RPMI7951 (cell line): Measurements from ENCODE around the gene PMFBP1. TPM values are rescaled to one million over a fixed set of nuclear protein-coding genes. Genes with fewer than 3 reads are reported as not detected.

Source experiments
- DNase-seq: peaks from one replicate; pipeline ENCODE4 v3.0.0-alpha.2; 2012; ENCODE audit warnings: low read depth
- total RNA-seq: library from RNA; depleted of rRNA; stranded (reverse); fragments of >200 nt; shearing (Covaris generic); gene quantifications from 2 replicates; pipeline ENCODE4 v1.2.3, GENCODE V29; 2014

PMFBP1 gene
- total RNA-seq, 1 experiment from 2014 or later = 1.8 TPM

GRCh38 chr16:72129976-72130656 lies 41.8 kb downstream of the PMFBP1 start:
- no peak for DNase-seq

GRCh38 chr16:72128701-72129100 lies 43.3 kb downstream of the PMFBP1 start:
- no peak for DNase-seq

- no peak for DNase-seq
Observed at GRCh38 chr16:72126429-72126765, 45.6 kb downstream of the PMFBP1 start.

- DNase-seq = no peak
Observed at GRCh38 chr16:72125635-72126428, 46.1 kb downstream of the PMFBP1 start.

GRCh38 chr16:72124761-72125634 lies 47.0 kb downstream of the PMFBP1 start:
- DNase-seq = peak; percentile 68

GRCh38 chr16:72124148-72124547 lies 47.8 kb downstream of the PMFBP1 start:
- no peak for DNase-seq

GRCh38 chr16:72123426-72123825 lies 48.5 kb downstream of the PMFBP1 start:
- DNase-seq = no peak

GRCh38 chr16:72122916-72123315 lies 49.0 kb downstream of the PMFBP1 start:
- no peak for DNase-seq

- no peak for DNase-seq
Observed at GRCh38 chr16:72122308-72122707, 49.6 kb downstream of the PMFBP1 start.

- DNase-seq = no peak
Observed at GRCh38 chr16:72120026-72120425, 51.9 kb downstream of the PMFBP1 start.

GRCh38 chr16:72113616-72113945 lies 58.4 kb downstream of the PMFBP1 start:
- DNase-seq = no peak

- no peak for DNase-seq
Observed at GRCh38 chr16:72112906-72113615, 58.9 kb downstream of the PMFBP1 start.

- no peak for DNase-seq
Observed at GRCh38 chr16:72112452-72112792, 59.5 kb downstream of the PMFBP1 start.

- DNase-seq = no peak
Observed at GRCh38 chr16:72111657-72112451, 60.1 kb downstream of the PMFBP1 start.

GRCh38 chr16:72110662-72111615 lies 61.0 kb downstream of the PMFBP1 start:
- DNase-seq = no peak

- no peak for DNase-seq
Observed at GRCh38 chr16:72109966-72110530, 61.9 kb downstream of the PMFBP1 start.

- DNase-seq = no peak
Observed at GRCh38 chr16:72109300-72109699, 62.7 kb downstream of the PMFBP1 start.

- no peak for DNase-seq
Observed at GRCh38 chr16:72108353-72109102, 63.4 kb downstream of the PMFBP1 start.

- DNase-seq = no peak
Observed at GRCh38 chr16:72107371-72107770, 64.6 kb downstream of the PMFBP1 start.
